GM23338 (cell line): Measurements from ENCODE around the gene CPNE4.

ENCODE experiments used
- CREB1 ChIP-seq: fragments of 250-450 bp; sonication (Bioruptor Pico); IDR thresholded peaks from 2 replicates; pipeline ENCODE4 v1.5.0; 2020; ENCODE audit warnings: low read depth, mild to moderate bottlenecking, moderate library complexity
- EZH2 ChIP-seq: fragments of 200-600 bp; sonication (generic); IDR thresholded peaks from one replicate; pipeline ENCODE4 v1.8.0; 2017; ENCODE audit warnings: antibody characterized with exemption, mild to moderate bottlenecking, low read depth; ENCODE audit not compliant: unreplicated experiment
- POLR2AphosphoS5 ChIP-seq: IDR thresholded peaks from 2 replicates; pipeline ENCODE4 v1.6.1; 2016; ENCODE audit warnings: antibody characterized with exemption, low read depth
- TF ChIP-seq, protein P1 (sequence below), 2 experiments: fragments of 200-600 bp in 1 of 2; sonication (generic) in 1 of 2; conservative IDR thresholded peaks; 2 replicates each; pipeline versions ENCODE4 v1.5.1 to v1.6.1; 2016 to 2017; ENCODE audit warnings: antibody characterized with exemption in 2 of 2, low read depth in 2 of 2, mild to moderate bottlenecking in 2 of 2, moderate library complexity in 1 of 2
- TF ChIP-seq, protein P2 (sequence below): IDR thresholded peaks from one replicate; pipeline ENCODE4 v1.6.1; 2018; ENCODE audit warnings: antibody characterized with exemption; ENCODE audit not compliant: unreplicated experiment

GRCh38 chr3:131717493-131717892 is 317.3 kb downstream of the CPNE4 start:
- TF ChIP-seq, protein P1, sequence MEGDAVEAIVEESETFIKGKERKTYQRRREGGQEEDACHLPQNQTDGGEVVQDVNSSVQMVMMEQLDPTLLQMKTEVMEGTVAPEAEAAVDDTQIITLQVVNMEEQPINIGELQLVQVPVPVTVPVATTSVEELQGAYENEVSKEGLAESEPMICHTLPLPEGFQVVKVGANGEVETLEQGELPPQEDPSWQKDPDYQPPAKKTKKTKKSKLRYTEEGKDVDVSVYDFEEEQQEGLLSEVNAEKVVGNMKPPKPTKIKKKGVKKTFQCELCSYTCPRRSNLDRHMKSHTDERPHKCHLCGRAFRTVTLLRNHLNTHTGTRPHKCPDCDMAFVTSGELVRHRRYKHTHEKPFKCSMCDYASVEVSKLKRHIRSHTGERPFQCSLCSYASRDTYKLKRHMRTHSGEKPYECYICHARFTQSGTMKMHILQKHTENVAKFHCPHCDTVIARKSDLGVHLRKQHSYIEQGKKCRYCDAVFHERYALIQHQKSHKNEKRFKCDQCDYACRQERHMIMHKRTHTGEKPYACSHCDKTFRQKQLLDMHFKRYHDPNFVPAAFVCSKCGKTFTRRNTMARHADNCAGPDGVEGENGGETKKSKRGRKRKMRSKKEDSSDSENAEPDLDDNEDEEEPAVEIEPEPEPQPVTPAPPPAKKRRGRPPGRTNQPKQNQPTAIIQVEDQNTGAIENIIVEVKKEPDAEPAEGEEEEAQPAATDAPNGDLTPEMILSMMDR (conservative IDR thresholded peaks at IDR 0.05; ENCODE audit: low read depth in 2 of 2) = no peak
- no peak for TF ChIP-seq POLR2AphosphoS5
- TF ChIP-seq, protein P2, sequence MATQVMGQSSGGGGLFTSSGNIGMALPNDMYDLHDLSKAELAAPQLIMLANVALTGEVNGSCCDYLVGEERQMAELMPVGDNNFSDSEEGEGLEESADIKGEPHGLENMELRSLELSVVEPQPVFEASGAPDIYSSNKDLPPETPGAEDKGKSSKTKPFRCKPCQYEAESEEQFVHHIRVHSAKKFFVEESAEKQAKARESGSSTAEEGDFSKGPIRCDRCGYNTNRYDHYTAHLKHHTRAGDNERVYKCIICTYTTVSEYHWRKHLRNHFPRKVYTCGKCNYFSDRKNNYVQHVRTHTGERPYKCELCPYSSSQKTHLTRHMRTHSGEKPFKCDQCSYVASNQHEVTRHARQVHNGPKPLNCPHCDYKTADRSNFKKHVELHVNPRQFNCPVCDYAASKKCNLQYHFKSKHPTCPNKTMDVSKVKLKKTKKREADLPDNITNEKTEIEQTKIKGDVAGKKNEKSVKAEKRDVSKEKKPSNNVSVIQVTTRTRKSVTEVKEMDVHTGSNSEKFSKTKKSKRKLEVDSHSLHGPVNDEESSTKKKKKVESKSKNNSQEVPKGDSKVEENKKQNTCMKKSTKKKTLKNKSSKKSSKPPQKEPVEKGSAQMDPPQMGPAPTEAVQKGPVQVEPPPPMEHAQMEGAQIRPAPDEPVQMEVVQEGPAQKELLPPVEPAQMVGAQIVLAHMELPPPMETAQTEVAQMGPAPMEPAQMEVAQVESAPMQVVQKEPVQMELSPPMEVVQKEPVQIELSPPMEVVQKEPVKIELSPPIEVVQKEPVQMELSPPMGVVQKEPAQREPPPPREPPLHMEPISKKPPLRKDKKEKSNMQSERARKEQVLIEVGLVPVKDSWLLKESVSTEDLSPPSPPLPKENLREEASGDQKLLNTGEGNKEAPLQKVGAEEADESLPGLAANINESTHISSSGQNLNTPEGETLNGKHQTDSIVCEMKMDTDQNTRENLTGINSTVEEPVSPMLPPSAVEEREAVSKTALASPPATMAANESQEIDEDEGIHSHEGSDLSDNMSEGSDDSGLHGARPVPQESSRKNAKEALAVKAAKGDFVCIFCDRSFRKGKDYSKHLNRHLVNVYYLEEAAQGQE = no peak
- no peak for TF ChIP-seq EZH2
- no peak for TF ChIP-seq CREB1 (CRISPR knock-in tag)
